Astrocyte (in vitro differentiated cells and primary cell): Measurements from ENCODE around the gene DDX39A.

Experiments used
- CTCF ChIP-seq: IDR thresholded peaks from 2 replicates; pipeline ENCODE4 v1.5.1; 2011; ENCODE audit warnings: low read depth, mild to moderate bottlenecking, inconsistent platforms, low read length, moderate library complexity; ENCODE audit not compliant: insufficient read depth
- EZH2 ChIP-seq: IDR thresholded peaks from 2 replicates; pipeline ENCODE4 v1.6.1; 2012; ENCODE audit warnings: mild to moderate bottlenecking, low read length, inconsistent platforms; ENCODE audit not compliant: insufficient read depth

- TF ChIP-seq CTCF (no peak), EZH2 (no peak)
These were observed 12.3 kb downstream of the DDX39A start for GRCh38 chr19:14406645-14407401.
